Endothelial cell of umbilical vein (primary cell): ENCODE results near the gene TENM4. TPM values are rescaled to one million over a fixed set of nuclear protein-coding genes. Genes with fewer than 3 reads are reported as not detected.

ENCODE experiments used
- BruUV-seq: library from RNA; stranded (reverse); fragments of 400-500 nt; replicated peaks from 2 replicates; lab custom pipeline; 2021; lab: Mats Ljungman, UMichigan
- CTCF ChIA-PET: fragments of 300-600, 350-600 bp; sonication (Branson Sonifier 250); formaldehyde crosslinking; loops from one replicate; lab custom pipeline; 2021; ENCODE audit warnings: antibody characterized with exemption, inconsistent platforms; lab: Charles Lee
- POLR2A ChIA-PET: fragments of 300-600, 350-600 bp; sonication (Branson Sonifier 250); formaldehyde crosslinking; loops from one replicate; lab custom pipeline; 2021; ENCODE audit warnings: antibody characterized with exemption, inconsistent platforms; lab: Charles Lee
- DNase-seq: peaks from one replicate; pipeline ENCODE4 v3.0.0-alpha.2; 2011; ENCODE audit warnings: low read depth, low spot score
- FAIRE-seq: peaks from 2 replicates; lab custom pipeline; 2011; peaks lifted over from hg19 to GRCh38; lab: Jason Lieb, UNC
- H2AFZ ChIP-seq: 2 replicates; pipeline ENCODE4 v1.6.0; 2012; ENCODE audit warnings: low read depth, low read length, control low read depth, inconsistent platforms
- H3K27ac ChIP-seq: 2 replicates; pipeline ENCODE4 v1.5.1; 2011; ENCODE audit warnings: low read depth, mild to moderate bottlenecking, control low read depth, low read length, moderate library complexity; ENCODE audit not compliant: insufficient read depth
- H3K27me3 ChIP-seq, 2 experiments: 2 replicates each; pipeline versions ENCODE4 v1.6.0 to v1.6.1; 2011; ENCODE audit warnings: low read length in 2 of 2, mixed read lengths in 1 of 2; ENCODE audit not compliant: control insufficient read depth in 2 of 2, insufficient read depth in 2 of 2
- H3K36me3 ChIP-seq, 2 experiments: 2 replicates in 1 of 2; 3 replicates in 1 of 2; pipeline ENCODE4 v1.5.1; 2011; ENCODE audit warnings: low read length in 2 of 2, mild to moderate bottlenecking in 1 of 2, moderate library complexity in 1 of 2; ENCODE audit not compliant: control insufficient read depth in 2 of 2, insufficient read depth in 2 of 2; ENCODE audit errors: extremely low read depth in 1 of 2
- H3K4me1 ChIP-seq: 3 replicates; pipeline ENCODE4 v1.5.1; 2011; ENCODE audit warnings: mild to moderate bottlenecking, low read length; ENCODE audit not compliant: control insufficient read depth, insufficient read depth; ENCODE audit errors: extremely low read depth
- H3K4me2 ChIP-seq: 2 replicates; pipeline ENCODE4 v1.6.1; 2011; ENCODE audit warnings: low read length, control low read depth, mixed read lengths; ENCODE audit not compliant: insufficient read depth
- H3K4me3 ChIP-seq, 3 experiments: fragments of 200-600 bp in 1 of 3; sonication (generic), shearing (Covaris generic) in 1 of 3; replicated peaks in 1 of 3; 2 replicates each; pipeline ENCODE4 v1.5.1; 2011 to 2016; ENCODE audit warnings: control low read depth in 3 of 3, low read length in 3 of 3, mild to moderate bottlenecking in 2 of 3, inconsistent platforms in 1 of 3, low read depth in 1 of 3, moderate library complexity in 1 of 3; ENCODE audit not compliant: insufficient read depth in 1 of 3
- H3K79me2 ChIP-seq: 2 replicates; pipeline ENCODE4 v1.6.0; 2012; ENCODE audit warnings: low read length, inconsistent platforms; ENCODE audit not compliant: control insufficient read depth, insufficient read depth
- H3K9ac ChIP-seq: replicated peaks from 2 replicates; pipeline ENCODE3; 2011; ENCODE audit warnings: low read length, control low read depth; ENCODE audit not compliant: insufficient read depth; ENCODE audit errors: extremely low read depth
- H3K9me1 ChIP-seq: replicated peaks from 3 replicates; pipeline ENCODE4 v1.6.0; 2011; ENCODE audit warnings: mild to moderate bottlenecking, low read length; ENCODE audit not compliant: control insufficient read depth, insufficient read depth; ENCODE audit errors: extremely low read depth
- H3K9me3 ChIP-seq: replicated peaks from 2 replicates; pipeline ENCODE4 v1.5.1; 2012; ENCODE audit warnings: low read length, inconsistent platforms; ENCODE audit not compliant: control insufficient read depth, insufficient read depth
- H4K20me1 ChIP-seq: replicated peaks from 2 replicates; pipeline ENCODE3; 2011; ENCODE audit warnings: mild to moderate bottlenecking, low read length; ENCODE audit not compliant: control insufficient read depth, insufficient read depth; ENCODE audit errors: extremely low read depth
- EZH2 ChIP-seq: IDR thresholded peaks from 2 replicates; pipeline ENCODE4 v1.6.1; 2012; ENCODE audit warnings: borderline replicate concordance, low read depth, mild to moderate bottlenecking, moderate library complexity, low read length, inconsistent platforms; ENCODE audit not compliant: severe bottlenecking
- FOS ChIP-seq: IDR thresholded peaks from 2 replicates; pipeline ENCODE4 v1.6.1; 2011; ENCODE audit warnings: mild to moderate bottlenecking, low read length, moderate library complexity, borderline replicate concordance; ENCODE audit not compliant: insufficient read depth
- GATA2 ChIP-seq: IDR thresholded peaks from 2 replicates; pipeline ENCODE4 v1.7.0; 2011; ENCODE audit warnings: low read depth, mild to moderate bottlenecking, moderate library complexity, mixed read lengths, low read length; ENCODE audit not compliant: insufficient read length, insufficient read depth
- JUN ChIP-seq: IDR thresholded peaks from 2 replicates; pipeline ENCODE4 v1.6.1; 2011; ENCODE audit warnings: borderline replicate concordance, low read depth; ENCODE audit not compliant: insufficient read length, insufficient read depth
- MYC ChIP-seq: IDR thresholded peaks from one replicate; pipeline ENCODE4 v1.6.1; 2011; ENCODE audit warnings: mild to moderate bottlenecking, low read depth, low read length
- POLR2A ChIP-seq: IDR thresholded peaks from 2 replicates; pipeline ENCODE4 v1.6.1; 2012; ENCODE audit warnings: low read depth, mild to moderate bottlenecking, control low read depth, low read length
- POLR2AphosphoS5 ChIP-seq: IDR thresholded peaks from 2 replicates; pipeline ENCODE4 v1.6.1; 2012; ENCODE audit warnings: low read depth, mild to moderate bottlenecking, control low read depth, low read length, moderate library complexity; ENCODE audit not compliant: insufficient read depth
- dilution Hi-C: fragments of 300-500 bp; cut with MboI; formaldehyde crosslinking; loops from one replicate; pipeline ENCODE4 v1.15.0; 2019; ENCODE audit warnings: low sequenced_read_pairs; ENCODE audit not compliant: extremely low pct_ligation_motif_present
- intact Hi-C: fragments of 100-400 bp; cut with micrococcal nuclease; formaldehyde crosslinking; loops from one replicate; pipeline ENCODE4 v1.10.0; 2022
- polyA plus RNA-seq, 4 experiments: library from polyadenylated mRNA; depleted of rRNA in 3 of 4; stranded (reverse) in 3 of 4; unstranded in 1 of 4; fragments of >200 nt; gene quantifications; 2 replicates each; pipeline versions ENCODE4 v1.2.1 to v1.2.3, GENCODE V29; 2011 to 2012; ENCODE audit warnings: missing spikeins in 1 of 4
- total RNA-seq: library from RNA; stranded (reverse); gene quantifications from 2 replicates; pipeline ENCODE4 v1.2.3, GENCODE V29; 2021
- TF ChIP-seq, protein P1 (sequence below), 2 donors: IDR thresholded peaks; 1 replicate in 1 of 2; 2 replicates in 1 of 2; pipeline ENCODE4 v1.5.1; 2011; ENCODE audit warnings: low read length in 2 of 2, mild to moderate bottlenecking in 2 of 2, moderate library complexity in 2 of 2, control low read depth in 1 of 2, inconsistent platforms in 1 of 2, low read depth in 1 of 2; ENCODE audit not compliant: insufficient read depth in 1 of 2; ENCODE audit errors: extremely low read depth in 1 of 2
- TF ChIP-seq, protein P2 (sequence below): IDR thresholded peaks from 2 replicates; pipeline ENCODE4 v1.6.1; 2011; ENCODE audit not compliant: insufficient read depth, insufficient read length

The TENM4 gene
- total and polyA plus RNA-seq, 2 donors (not counting 3 experiments of a cell fraction or from before 2014, with no cell fraction given), result 0.06 to 0.27 TPM

GRCh38 chr11:78753297-78753696 lies 687.5 kb downstream of the TENM4 start:
- Histone ChIP-seq H3K36me3 (no peaks in the 10 kb centered on the region), H2AFZ (no peak overlapping the region), H3K9ac (no peak overlapping the region), H3K27ac (no peak overlapping the region), H3K4me1 (no peaks in the 10 kb centered on the region), H3K9me1 (no peaks in the 10 kb centered on the region), H3K9me3 (no peaks in the 10 kb centered on the region), H3K27me3 (no peaks in the 10 kb centered on the region), H3K79me2 (no peaks in the 10 kb centered on the region), H4K20me1 (no peaks in the 10 kb centered on the region), H3K4me2 (no peak overlapping the region), H3K4me3 (no peak overlapping the region)
- no peak for TF ChIP-seq JUN
- TF ChIP-seq GATA2, result no peak
- TF ChIP-seq, protein P1, sequence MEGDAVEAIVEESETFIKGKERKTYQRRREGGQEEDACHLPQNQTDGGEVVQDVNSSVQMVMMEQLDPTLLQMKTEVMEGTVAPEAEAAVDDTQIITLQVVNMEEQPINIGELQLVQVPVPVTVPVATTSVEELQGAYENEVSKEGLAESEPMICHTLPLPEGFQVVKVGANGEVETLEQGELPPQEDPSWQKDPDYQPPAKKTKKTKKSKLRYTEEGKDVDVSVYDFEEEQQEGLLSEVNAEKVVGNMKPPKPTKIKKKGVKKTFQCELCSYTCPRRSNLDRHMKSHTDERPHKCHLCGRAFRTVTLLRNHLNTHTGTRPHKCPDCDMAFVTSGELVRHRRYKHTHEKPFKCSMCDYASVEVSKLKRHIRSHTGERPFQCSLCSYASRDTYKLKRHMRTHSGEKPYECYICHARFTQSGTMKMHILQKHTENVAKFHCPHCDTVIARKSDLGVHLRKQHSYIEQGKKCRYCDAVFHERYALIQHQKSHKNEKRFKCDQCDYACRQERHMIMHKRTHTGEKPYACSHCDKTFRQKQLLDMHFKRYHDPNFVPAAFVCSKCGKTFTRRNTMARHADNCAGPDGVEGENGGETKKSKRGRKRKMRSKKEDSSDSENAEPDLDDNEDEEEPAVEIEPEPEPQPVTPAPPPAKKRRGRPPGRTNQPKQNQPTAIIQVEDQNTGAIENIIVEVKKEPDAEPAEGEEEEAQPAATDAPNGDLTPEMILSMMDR (IDR thresholded peaks at IDR 0.05; ENCODE audit: extremely low read depth in 1 of 2, insufficient read depth in 1 of 2, low read depth in 1 of 2, low read length in 2 of 2), result no peak
- TF ChIP-seq POLR2AphosphoS5, result no peak
- TF ChIP-seq POLR2A, result no peak
- TF ChIP-seq EZH2, result no peak
- no peak for TF ChIP-seq FOS
- TF ChIP-seq, protein P2, sequence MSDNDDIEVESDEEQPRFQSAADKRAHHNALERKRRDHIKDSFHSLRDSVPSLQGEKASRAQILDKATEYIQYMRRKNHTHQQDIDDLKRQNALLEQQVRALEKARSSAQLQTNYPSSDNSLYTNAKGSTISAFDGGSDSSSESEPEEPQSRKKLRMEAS, result no peak
- no peak for TF ChIP-seq MYC
- no TSS peak for BruUV-seq
- ChIA-PET POLR2A (no interaction called here), CTCF (no interaction called here)
- dilution Hi-C loops, result no loop called here
- intact Hi-C loops, result no loop called here
- no peak for DNase-seq
- no peak for FAIRE-seq
